Heart left ventricle (tissue), 13 donors: Measurements from ENCODE around the gene GTF2H2C.

Experiments
- CTCF ChIP-seq, 12 donors: fragments of 200-600 bp; sonication (generic) in 4 of 12; IDR thresholded peaks; one replicate each; pipeline versions ENCODE4 v1.5.0 to v1.8.0; 2018 to 2022; ENCODE audit warnings: antibody characterized with exemption in 12 of 12, mild to moderate bottlenecking in 5 of 12
- POLR2A ChIP-seq, 2 donors: fragments of 450-650 bp; IDR thresholded peaks; one replicate each; pipeline ENCODE4 v1.6.1; 2017; ENCODE audit warnings: antibody characterized with exemption in 2 of 2, mild to moderate bottlenecking in 2 of 2, moderate library complexity in 2 of 2
- donor health status: ischemic (EF 13 %, LVEDD 7.1; RV severe dilation, severe dysfunction).
- donor health status: DM: no; HTN: yes; CAD: no.
- donor health status: DM: no; HTN: no; CAD: no.
- donor health status: ischemic (EF 25% LVEDD 6.9; RV normal size, moderate dysfunction).
- donor health status: ischemic (EF 25% LVEDD 5.7; RV mildly dilated, moderate dysfunction).
- donor health status: ischemic (EF 35%, LVEDD 5.7; RV mildly dilated, moderate dysfunction).
- donor health status: nonischemic (EF 11% LVEDD 7.7; RV severe dilation, severe dysfunction).
- donor health status: DM: yes; HTN: yes; CAD: no.
- donor health status: PGD.
- donor health status: ischemic (EF 29% LVEDD 5.4; RV normal size, mild dysfunction).
- donor health status: nonischemic (EF 23%, LVEDD 6.1; RV moderate dilation, normal function).

GRCh38 chr5:69510694-69511093 lies 49.3 kb upstream of the GTF2H2C start:
- TF ChIP-seq CTCF (IDR thresholded peaks at IDR 0.05) (no peak), POLR2A (IDR thresholded peaks at IDR 0.05) (no peak)
